ENCODE measurements around the gene MESD. TPM values are rescaled to one million over a fixed set of nuclear protein-coding genes. Genes with fewer than 3 reads are reported as not detected.

MESD gene
- total RNA-seq, 4 donors from 2014 or later: 18.8 to 22.7 (median 21.5) TPM

DNA sequence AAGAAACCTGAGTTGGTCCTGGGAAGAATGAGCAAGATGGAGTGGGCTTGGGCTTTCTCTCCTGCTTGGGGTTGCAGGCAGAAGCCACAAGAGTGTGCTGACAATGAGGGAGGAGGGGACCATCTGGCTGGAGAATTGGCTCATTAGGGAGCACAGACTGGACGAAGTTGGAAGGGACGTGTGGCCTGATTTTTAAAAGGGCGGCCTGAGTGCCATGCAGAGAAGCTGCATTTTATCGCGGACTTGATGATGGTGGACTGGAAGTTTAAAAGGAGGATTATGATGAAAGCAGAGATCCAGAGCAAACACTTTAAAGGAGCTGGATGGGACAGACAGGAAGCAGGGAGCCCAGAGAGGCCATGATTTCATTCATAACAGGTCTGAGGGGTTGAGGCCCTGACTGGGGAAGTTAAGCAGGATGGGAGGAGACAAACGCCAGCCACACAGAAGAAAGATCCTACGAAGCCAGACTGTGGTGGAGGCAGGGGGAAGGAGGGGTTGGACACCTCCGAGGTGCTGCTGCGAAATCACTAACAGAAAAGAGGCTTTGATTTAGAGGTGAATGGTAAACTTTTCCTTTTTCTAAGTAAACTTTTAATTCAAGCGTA lies 34.8 kb upstream of the MESD start:
- no peak for TF ChIP-seq CTCF (IDR thresholded peaks at IDR 0.05; ENCODE audit: low read depth)

GRCh38 chr15:81023483-81024264 lies 34.1 kb upstream of the MESD start:
- no peak for TF ChIP-seq CTCF (IDR thresholded peaks at IDR 0.05; ENCODE audit: low read depth)

DNA sequence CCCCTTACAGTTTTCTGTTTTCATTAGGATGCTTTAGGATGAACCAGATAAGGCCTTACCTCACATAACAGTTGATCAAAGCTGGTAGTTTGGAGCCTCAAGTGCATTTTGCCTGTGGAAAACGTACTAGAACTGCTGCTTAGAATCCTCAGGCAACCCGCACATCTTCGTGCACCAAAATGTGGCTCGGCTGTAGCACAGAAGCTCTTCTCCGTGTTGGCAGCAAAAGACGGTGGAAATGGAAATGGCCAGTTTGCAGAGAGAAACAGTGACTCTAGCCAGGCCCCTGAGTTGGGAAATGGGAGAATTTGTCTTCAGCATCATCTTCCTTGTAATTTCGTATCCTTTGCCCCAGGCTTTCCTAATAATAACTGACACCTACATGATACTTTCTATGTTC lies 31.7 kb upstream of the MESD start:
- TF ChIP-seq CTCF (IDR thresholded peaks at IDR 0.05; ENCODE audit: low read depth): no peak

- TF ChIP-seq CTCF (IDR thresholded peaks at IDR 0.05; ENCODE audit: low read depth): no peak
Measured at GRCh38 chr15:81018197-81018596, 28.6 kb upstream of the MESD start.

GRCh38 chr15:81016489-81017068 lies 27.0 kb upstream of the MESD start:
- TF ChIP-seq CTCF (IDR thresholded peaks at IDR 0.05; ENCODE audit: low read depth): no peak

- no peak for TF ChIP-seq CTCF (IDR thresholded peaks at IDR 0.05; ENCODE audit: low read depth)
Measured at GRCh38 chr15:81015621-81016488, 26.2 kb upstream of the MESD start.
